ENCODE results near the gene QSOX2.

The QSOX2 gene

GRCh38 chr9:136219276-136219675 is 26.3 kb downstream of the QSOX2 start:
- DNase-seq, result no peak

GRCh38 chr9:136218673-136219072 is 26.9 kb downstream of the QSOX2 start:
- no peak for DNase-seq

GRCh38 chr9:136218271-136218670 is 27.3 kb downstream of the QSOX2 start:
- DNase-seq, result no peak

- DNase-seq, result no peak
Measured at GRCh38 chr9:136216541-136217244, 28.9 kb downstream of the QSOX2 start.

- no peak for DNase-seq
Measured at GRCh38 chr9:136213733-136214132, 31.9 kb downstream of the QSOX2 start.

- no peak for DNase-seq
Measured at GRCh38 chr9:136212345-136212950, 33.2 kb downstream of the QSOX2 start.

- DNase-seq, result no peak
Measured at GRCh38 chr9:136211441-136212344, 33.9 kb downstream of the QSOX2 start.

- no peak for DNase-seq
Measured at GRCh38 chr9:136211006-136211405, 34.6 kb downstream of the QSOX2 start.

GRCh38 chr9:136210276-136210675 is 35.3 kb downstream of the QSOX2 start:
- DNase-seq, result no peak

- DNase-seq, result no peak
Measured at GRCh38 chr9:136209786-136210185, 35.8 kb downstream of the QSOX2 start.

GRCh38 chr9:136209232-136209631 is 36.4 kb downstream of the QSOX2 start:
- no peak for DNase-seq

GRCh38 chr9:136208675-136209074 is 36.9 kb downstream of the QSOX2 start:
- no peak for DNase-seq

GRCh38 chr9:136207616-136208015 is 38.0 kb downstream of the QSOX2 start:
- DNase-seq, result no peak

- no peak for DNase-seq
Measured at GRCh38 chr9:136206602-136207275, 38.9 kb downstream of the QSOX2 start.

- DNase-seq, result no peak
Measured at GRCh38 chr9:136205707-136205992, 40.0 kb downstream of the QSOX2 start.

GRCh38 chr9:136204838-136205706 is 40.5 kb downstream of the QSOX2 start, which contains the start of gene LHX3:
Gene LHX3, minus strand, starts transcription at chr9:136205128. Its CDS starts 116 bp downstream, at chr9:136205012.
- DNase-seq, result no peak

GRCh38 chr9:136204145-136204805 is 41.3 kb downstream of the QSOX2 start:
- no peak for DNase-seq

GRCh38 chr9:136203408-136204144 is 42.0 kb downstream of the QSOX2 start:
- DNase-seq, result no peak

GRCh38 chr9:136202454-136203407 is 42.9 kb downstream of the QSOX2 start:
- no peak for DNase-seq

Measured in DMS153 (cell line).